Endothelial cell of umbilical vein (primary cell): ENCODE data around the gene BANK1. TPM values are rescaled to one million over a fixed set of nuclear protein-coding genes. Genes with fewer than 3 reads are reported as not detected.

Experiments
- BruUV-seq: library from RNA; stranded (reverse); fragments of 400-500 nt; replicated peaks from 2 replicates; lab custom pipeline; 2021; lab: Mats Ljungman, UMichigan
- CTCF ChIA-PET: fragments of 300-600, 350-600 bp; sonication (Branson Sonifier 250); formaldehyde crosslinking; loops from one replicate; lab custom pipeline; 2021; ENCODE audit warnings: antibody characterized with exemption, inconsistent platforms; lab: Charles Lee
- POLR2A ChIA-PET: fragments of 300-600, 350-600 bp; sonication (Branson Sonifier 250); formaldehyde crosslinking; loops from one replicate; lab custom pipeline; 2021; ENCODE audit warnings: antibody characterized with exemption, inconsistent platforms; lab: Charles Lee
- DNase-seq: peaks from one replicate; pipeline ENCODE4 v3.0.0-alpha.2; 2011; ENCODE audit warnings: low read depth, low spot score
- FAIRE-seq: peaks from 2 replicates; lab custom pipeline; 2011; peaks lifted over from hg19 to GRCh38; lab: Jason Lieb, UNC
- H2AFZ ChIP-seq: 2 replicates; pipeline ENCODE4 v1.6.0; 2012; ENCODE audit warnings: low read depth, low read length, control low read depth, inconsistent platforms
- H3K27ac ChIP-seq: 2 replicates; pipeline ENCODE4 v1.5.1; 2011; ENCODE audit warnings: low read depth, mild to moderate bottlenecking, control low read depth, low read length, moderate library complexity; ENCODE audit not compliant: insufficient read depth
- H3K27me3 ChIP-seq, 2 experiments: 2 replicates each; pipeline versions ENCODE4 v1.6.0 to v1.6.1; 2011; ENCODE audit warnings: low read length in 2 of 2, mixed read lengths in 1 of 2; ENCODE audit not compliant: control insufficient read depth in 2 of 2, insufficient read depth in 2 of 2
- H3K36me3 ChIP-seq, 2 experiments: 2 replicates in 1 of 2; 3 replicates in 1 of 2; pipeline ENCODE4 v1.5.1; 2011; ENCODE audit warnings: low read length in 2 of 2, mild to moderate bottlenecking in 1 of 2, moderate library complexity in 1 of 2; ENCODE audit not compliant: control insufficient read depth in 2 of 2, insufficient read depth in 2 of 2; ENCODE audit errors: extremely low read depth in 1 of 2
- H3K4me1 ChIP-seq: 3 replicates; pipeline ENCODE4 v1.5.1; 2011; ENCODE audit warnings: mild to moderate bottlenecking, low read length; ENCODE audit not compliant: control insufficient read depth, insufficient read depth; ENCODE audit errors: extremely low read depth
- H3K4me2 ChIP-seq: 2 replicates; pipeline ENCODE4 v1.6.1; 2011; ENCODE audit warnings: low read length, control low read depth, mixed read lengths; ENCODE audit not compliant: insufficient read depth
- H3K4me3 ChIP-seq, 3 experiments: fragments of 200-600 bp in 1 of 3; sonication (generic), shearing (Covaris generic) in 1 of 3; replicated peaks in 1 of 3; 2 replicates each; pipeline ENCODE4 v1.5.1; 2011 to 2016; ENCODE audit warnings: control low read depth in 3 of 3, low read length in 3 of 3, mild to moderate bottlenecking in 2 of 3, inconsistent platforms in 1 of 3, low read depth in 1 of 3, moderate library complexity in 1 of 3; ENCODE audit not compliant: insufficient read depth in 1 of 3
- H3K79me2 ChIP-seq: 2 replicates; pipeline ENCODE4 v1.6.0; 2012; ENCODE audit warnings: low read length, inconsistent platforms; ENCODE audit not compliant: control insufficient read depth, insufficient read depth
- H3K9ac ChIP-seq: replicated peaks from 2 replicates; pipeline ENCODE3; 2011; ENCODE audit warnings: low read length, control low read depth; ENCODE audit not compliant: insufficient read depth; ENCODE audit errors: extremely low read depth
- H3K9me1 ChIP-seq: replicated peaks from 3 replicates; pipeline ENCODE4 v1.6.0; 2011; ENCODE audit warnings: mild to moderate bottlenecking, low read length; ENCODE audit not compliant: control insufficient read depth, insufficient read depth; ENCODE audit errors: extremely low read depth
- H3K9me3 ChIP-seq: replicated peaks from 2 replicates; pipeline ENCODE4 v1.5.1; 2012; ENCODE audit warnings: low read length, inconsistent platforms; ENCODE audit not compliant: control insufficient read depth, insufficient read depth
- H4K20me1 ChIP-seq: replicated peaks from 2 replicates; pipeline ENCODE3; 2011; ENCODE audit warnings: mild to moderate bottlenecking, low read length; ENCODE audit not compliant: control insufficient read depth, insufficient read depth; ENCODE audit errors: extremely low read depth
- EZH2 ChIP-seq: IDR thresholded peaks from 2 replicates; pipeline ENCODE4 v1.6.1; 2012; ENCODE audit warnings: borderline replicate concordance, low read depth, mild to moderate bottlenecking, moderate library complexity, low read length, inconsistent platforms; ENCODE audit not compliant: severe bottlenecking
- FOS ChIP-seq: IDR thresholded peaks from 2 replicates; pipeline ENCODE4 v1.6.1; 2011; ENCODE audit warnings: mild to moderate bottlenecking, low read length, moderate library complexity, borderline replicate concordance; ENCODE audit not compliant: insufficient read depth
- GATA2 ChIP-seq: IDR thresholded peaks from 2 replicates; pipeline ENCODE4 v1.7.0; 2011; ENCODE audit warnings: low read depth, mild to moderate bottlenecking, moderate library complexity, mixed read lengths, low read length; ENCODE audit not compliant: insufficient read length, insufficient read depth
- JUN ChIP-seq: IDR thresholded peaks from 2 replicates; pipeline ENCODE4 v1.6.1; 2011; ENCODE audit warnings: borderline replicate concordance, low read depth; ENCODE audit not compliant: insufficient read length, insufficient read depth
- MYC ChIP-seq: IDR thresholded peaks from one replicate; pipeline ENCODE4 v1.6.1; 2011; ENCODE audit warnings: mild to moderate bottlenecking, low read depth, low read length
- POLR2A ChIP-seq: IDR thresholded peaks from 2 replicates; pipeline ENCODE4 v1.6.1; 2012; ENCODE audit warnings: low read depth, mild to moderate bottlenecking, control low read depth, low read length
- POLR2AphosphoS5 ChIP-seq: IDR thresholded peaks from 2 replicates; pipeline ENCODE4 v1.6.1; 2012; ENCODE audit warnings: low read depth, mild to moderate bottlenecking, control low read depth, low read length, moderate library complexity; ENCODE audit not compliant: insufficient read depth
- dilution Hi-C: fragments of 300-500 bp; cut with MboI; formaldehyde crosslinking; loops from one replicate; pipeline ENCODE4 v1.15.0; 2019; ENCODE audit warnings: low sequenced_read_pairs; ENCODE audit not compliant: extremely low pct_ligation_motif_present
- intact Hi-C: fragments of 100-400 bp; cut with micrococcal nuclease; formaldehyde crosslinking; loops from one replicate; pipeline ENCODE4 v1.10.0; 2022
- polyA plus RNA-seq, 4 experiments: library from polyadenylated mRNA; depleted of rRNA in 3 of 4; stranded (reverse) in 3 of 4; unstranded in 1 of 4; fragments of >200 nt; gene quantifications; 2 replicates each; pipeline versions ENCODE4 v1.2.1 to v1.2.3, GENCODE V29; 2011 to 2012; ENCODE audit warnings: missing spikeins in 1 of 4
- total RNA-seq: library from RNA; stranded (reverse); gene quantifications from 2 replicates; pipeline ENCODE4 v1.2.3, GENCODE V29; 2021
- TF ChIP-seq, protein P1 (sequence below): IDR thresholded peaks from 2 replicates; pipeline ENCODE4 v1.6.1; 2011; ENCODE audit not compliant: insufficient read depth, insufficient read length
- TF ChIP-seq, protein P2 (sequence below), 2 donors: IDR thresholded peaks; 1 replicate in 1 of 2; 2 replicates in 1 of 2; pipeline ENCODE4 v1.5.1; 2011; ENCODE audit warnings: low read length in 2 of 2, mild to moderate bottlenecking in 2 of 2, moderate library complexity in 2 of 2, control low read depth in 1 of 2, inconsistent platforms in 1 of 2, low read depth in 1 of 2; ENCODE audit not compliant: insufficient read depth in 1 of 2; ENCODE audit errors: extremely low read depth in 1 of 2

BANK1 gene
- total and polyA plus RNA-seq, 2 donors (not counting 3 experiments of a cell fraction or from before 2014, with no cell fraction given), result 0.29 to 0.32 TPM

DNA sequence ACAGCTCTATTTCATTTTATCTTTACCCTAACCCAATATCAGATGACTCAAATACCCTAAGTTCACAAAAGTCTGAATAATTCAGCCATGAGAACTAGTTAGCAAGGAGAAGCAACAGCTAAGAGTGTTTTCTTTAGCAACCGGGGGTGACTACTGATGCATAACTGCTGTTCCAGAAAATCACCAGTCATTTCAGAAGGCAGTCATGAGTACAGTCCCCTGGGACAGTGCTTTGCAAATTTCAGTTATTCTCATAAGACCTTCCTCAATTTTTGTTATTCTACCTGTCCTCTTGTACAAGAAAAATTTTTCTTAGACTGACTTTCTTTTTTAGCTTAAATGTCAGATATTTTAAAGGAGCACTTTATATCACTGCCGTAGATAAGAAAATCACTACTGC is 16.4 kb downstream of the BANK1 start:
- no peak overlapping the region for H3K4me3 ChIP-seq
- no peaks in the 10 kb centered on the region for H3K79me2 ChIP-seq
- dilution Hi-C loops, result no loop called here
- H3K9me3 ChIP-seq, result no peaks in the 10 kb centered on the region
- intact Hi-C loops, result no loop called here
- H3K4me1 ChIP-seq, result no peaks in the 10 kb centered on the region
- no TSS peak for BruUV-seq
- ChIA-PET CTCF (interaction anchor here (1.7 kb wide), 1 partner anchor 457 kb away, joined by 4 read pairs; no protein-coding TSS in a partner anchor), POLR2A (no interaction called here)
- H3K27ac ChIP-seq, result no peak overlapping the region
- DNase-seq (no peak), FAIRE-seq (no peak)
- no peak overlapping the region for H3K4me2 ChIP-seq
- no peak overlapping the region for H3K9ac ChIP-seq
- TF ChIP-seq, protein P1, sequence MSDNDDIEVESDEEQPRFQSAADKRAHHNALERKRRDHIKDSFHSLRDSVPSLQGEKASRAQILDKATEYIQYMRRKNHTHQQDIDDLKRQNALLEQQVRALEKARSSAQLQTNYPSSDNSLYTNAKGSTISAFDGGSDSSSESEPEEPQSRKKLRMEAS, result no peak
- no peak for TF ChIP-seq JUN
- no peak for TF ChIP-seq GATA2
- no peak for TF ChIP-seq EZH2
- TF ChIP-seq, protein P2, sequence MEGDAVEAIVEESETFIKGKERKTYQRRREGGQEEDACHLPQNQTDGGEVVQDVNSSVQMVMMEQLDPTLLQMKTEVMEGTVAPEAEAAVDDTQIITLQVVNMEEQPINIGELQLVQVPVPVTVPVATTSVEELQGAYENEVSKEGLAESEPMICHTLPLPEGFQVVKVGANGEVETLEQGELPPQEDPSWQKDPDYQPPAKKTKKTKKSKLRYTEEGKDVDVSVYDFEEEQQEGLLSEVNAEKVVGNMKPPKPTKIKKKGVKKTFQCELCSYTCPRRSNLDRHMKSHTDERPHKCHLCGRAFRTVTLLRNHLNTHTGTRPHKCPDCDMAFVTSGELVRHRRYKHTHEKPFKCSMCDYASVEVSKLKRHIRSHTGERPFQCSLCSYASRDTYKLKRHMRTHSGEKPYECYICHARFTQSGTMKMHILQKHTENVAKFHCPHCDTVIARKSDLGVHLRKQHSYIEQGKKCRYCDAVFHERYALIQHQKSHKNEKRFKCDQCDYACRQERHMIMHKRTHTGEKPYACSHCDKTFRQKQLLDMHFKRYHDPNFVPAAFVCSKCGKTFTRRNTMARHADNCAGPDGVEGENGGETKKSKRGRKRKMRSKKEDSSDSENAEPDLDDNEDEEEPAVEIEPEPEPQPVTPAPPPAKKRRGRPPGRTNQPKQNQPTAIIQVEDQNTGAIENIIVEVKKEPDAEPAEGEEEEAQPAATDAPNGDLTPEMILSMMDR (IDR thresholded peaks at IDR 0.05; ENCODE audit: extremely low read depth in 1 of 2, insufficient read depth in 1 of 2, low read depth in 1 of 2, low read length in 2 of 2), result no peak
- TF ChIP-seq POLR2AphosphoS5, result no peak
- TF ChIP-seq POLR2A, result no peak
- TF ChIP-seq FOS, result no peak
- TF ChIP-seq MYC, result no peak
- no peaks in the 10 kb centered on the region for H3K9me1 ChIP-seq
- H3K36me3 ChIP-seq, result no peaks in the 10 kb centered on the region
- H3K27me3 ChIP-seq, result no peaks in the 10 kb centered on the region
- no peak overlapping the region for H2AFZ ChIP-seq
- no peaks in the 10 kb centered on the region for H4K20me1 ChIP-seq
